ENCODE data around the gene STPG3.

- TF ChIP-seq CTCF (IDR thresholded peaks at IDR 0.05; ENCODE audit: low read depth, low read length, missing input control) (no peak), ATF3 (IDR thresholded peaks at IDR 0.05) (no peak), RXRA (IDR thresholded peaks at IDR 0.05) (no peak), SP1 (IDR thresholded peaks at IDR 0.05) (no peak), REST (IDR thresholded peaks at IDR 0.05) (no peak), FOXA2 (IDR thresholded peaks at IDR 0.05) (no peak)
These were observed 16.2 kb upstream of the STPG3 start for GRCh38 chr9:137234758-137235423.

Data from liver (tissue), 3 donors.